KMS-11 (cell line): ENCODE measurements around the gene CCDC171.

ENCODE experiments used
- H2AFZ ChIP-seq: fragments of 200-600 bp; sonication (generic); 2 replicates; pipeline ENCODE4 v1.6.1; 2016; ENCODE audit warnings: antibody characterized with exemption, mixed run types, low read depth
- H3K27ac ChIP-seq: fragments of 200-600 bp; sonication (generic); 2 replicates; pipeline ENCODE4 v1.6.1; 2016; ENCODE audit warnings: mild to moderate bottlenecking, mixed run types
- H3K27me3 ChIP-seq: fragments of 200-600 bp; sonication (generic); 2 replicates; pipeline ENCODE4 v1.6.1; 2017; ENCODE audit warnings: mild to moderate bottlenecking, low read depth, mixed run types, moderate library complexity; ENCODE audit not compliant: insufficient read depth
- H3K36me3 ChIP-seq: fragments of 200-600 bp; sonication (generic); 2 replicates; pipeline ENCODE4 v1.6.1; 2017; ENCODE audit warnings: mild to moderate bottlenecking, mixed run types; ENCODE audit not compliant: insufficient read depth
- H3K4me1 ChIP-seq: fragments of 200-600 bp; sonication (generic); 2 replicates; pipeline ENCODE4 v1.6.1; 2016; ENCODE audit warnings: mild to moderate bottlenecking, low read depth, mixed run types; ENCODE audit not compliant: poor library complexity, severe bottlenecking
- H3K4me2 ChIP-seq: fragments of 200-600 bp; sonication (generic); 2 replicates; pipeline ENCODE4 v1.7.0; 2016; ENCODE audit warnings: mild to moderate bottlenecking, mixed run types
- H3K4me3 ChIP-seq: fragments of 200-600 bp; sonication (generic); IDR thresholded peaks from 2 replicates; pipeline ENCODE4 v1.6.1; 2017; ENCODE audit warnings: low read depth, low read length, mixed read lengths; ENCODE audit not compliant: insufficient read depth
- H3K79me2 ChIP-seq: fragments of 200-600 bp; sonication (generic); 2 replicates; pipeline ENCODE4 v1.6.1; 2016; ENCODE audit warnings: low read depth, mixed run types; ENCODE audit not compliant: insufficient read depth
- H3K9ac ChIP-seq: fragments of 200-600 bp; sonication (generic); 2 replicates; pipeline ENCODE4 v1.6.1; 2016; ENCODE audit warnings: mild to moderate bottlenecking, mixed run types
- H4K20me1 ChIP-seq: fragments of 200-600 bp; sonication (generic); 2 replicates; pipeline ENCODE4 v1.6.1; 2016; ENCODE audit warnings: mild to moderate bottlenecking, mixed run types; ENCODE audit not compliant: insufficient read depth
- TF ChIP-seq, protein P1 (sequence below): fragments of 200-600 bp; sonication (generic); conservative IDR thresholded peaks from 2 replicates; pipeline ENCODE4 v1.6.1; 2017; ENCODE audit warnings: low read depth, mild to moderate bottlenecking, antibody characterized with exemption, low read length, moderate library complexity, mixed read lengths

Gene CCDC171

DNA sequence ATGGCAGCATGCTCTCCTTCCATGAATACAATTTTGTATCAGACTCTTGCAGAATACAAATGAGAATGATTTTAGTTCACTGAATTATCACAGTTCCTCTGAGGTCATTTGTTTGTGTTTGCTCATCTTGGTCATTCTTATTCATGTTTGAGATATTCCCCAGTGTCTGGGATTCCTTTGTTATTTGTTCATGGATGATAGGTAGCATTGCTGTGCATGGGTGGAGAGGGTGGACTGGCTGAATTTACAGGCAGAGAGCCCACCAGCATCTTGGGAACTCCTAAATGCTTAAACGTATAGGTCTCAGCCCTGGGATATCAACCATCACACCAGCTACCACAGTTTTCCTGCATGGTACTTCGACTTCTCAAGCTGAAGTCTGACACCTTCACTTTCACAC lies 459.8 kb downstream of the CCDC171 start:
- Histone ChIP-seq H3K27me3 (no peaks in the 10 kb centered on the region), H3K79me2 (no peaks in the 10 kb centered on the region), H2AFZ (no peak overlapping the region), H3K4me1 (no peaks in the 10 kb centered on the region), H3K9ac (no peak overlapping the region), H3K27ac (no peak overlapping the region), H3K36me3 (no peaks in the 10 kb centered on the region), H3K4me2 (no peak overlapping the region), H3K4me3 (no peak overlapping the region), H4K20me1 (no peaks in the 10 kb centered on the region)
- TF ChIP-seq, protein P1, sequence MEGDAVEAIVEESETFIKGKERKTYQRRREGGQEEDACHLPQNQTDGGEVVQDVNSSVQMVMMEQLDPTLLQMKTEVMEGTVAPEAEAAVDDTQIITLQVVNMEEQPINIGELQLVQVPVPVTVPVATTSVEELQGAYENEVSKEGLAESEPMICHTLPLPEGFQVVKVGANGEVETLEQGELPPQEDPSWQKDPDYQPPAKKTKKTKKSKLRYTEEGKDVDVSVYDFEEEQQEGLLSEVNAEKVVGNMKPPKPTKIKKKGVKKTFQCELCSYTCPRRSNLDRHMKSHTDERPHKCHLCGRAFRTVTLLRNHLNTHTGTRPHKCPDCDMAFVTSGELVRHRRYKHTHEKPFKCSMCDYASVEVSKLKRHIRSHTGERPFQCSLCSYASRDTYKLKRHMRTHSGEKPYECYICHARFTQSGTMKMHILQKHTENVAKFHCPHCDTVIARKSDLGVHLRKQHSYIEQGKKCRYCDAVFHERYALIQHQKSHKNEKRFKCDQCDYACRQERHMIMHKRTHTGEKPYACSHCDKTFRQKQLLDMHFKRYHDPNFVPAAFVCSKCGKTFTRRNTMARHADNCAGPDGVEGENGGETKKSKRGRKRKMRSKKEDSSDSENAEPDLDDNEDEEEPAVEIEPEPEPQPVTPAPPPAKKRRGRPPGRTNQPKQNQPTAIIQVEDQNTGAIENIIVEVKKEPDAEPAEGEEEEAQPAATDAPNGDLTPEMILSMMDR = no peak

DNA sequence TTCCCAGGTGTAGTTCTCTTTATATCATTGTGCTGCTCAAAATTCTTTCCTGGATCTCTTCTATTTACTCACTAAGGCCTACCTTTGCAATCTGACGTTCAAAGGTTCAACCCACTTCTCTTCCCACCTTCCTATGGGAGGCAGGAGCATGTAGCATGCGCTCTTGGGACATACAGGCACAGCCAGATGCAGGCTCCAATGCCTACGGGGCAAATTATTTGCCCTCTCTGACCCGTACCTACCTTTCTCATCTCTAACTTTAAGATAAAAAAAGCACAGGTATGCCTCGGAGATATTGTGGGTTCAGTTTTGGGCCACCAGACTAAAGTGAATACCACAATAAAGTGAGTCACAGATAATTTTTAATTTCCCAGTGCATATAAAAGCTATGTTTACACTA lies 460.5 kb downstream of the CCDC171 start:
- no peaks in the 10 kb centered on the region for H4K20me1 ChIP-seq
- TF ChIP-seq, protein P1 = no peak
- no peaks in the 10 kb centered on the region for H3K27me3 ChIP-seq
- H3K27ac ChIP-seq = no peak overlapping the region
- no peak overlapping the region for H3K4me3 ChIP-seq
- H3K79me2 ChIP-seq = no peaks in the 10 kb centered on the region
- H3K36me3 ChIP-seq = no peaks in the 10 kb centered on the region
- H3K4me2 ChIP-seq = no peak overlapping the region
- H3K9ac ChIP-seq = no peak overlapping the region
- no peaks in the 10 kb centered on the region for H3K4me1 ChIP-seq
- no peak overlapping the region for H2AFZ ChIP-seq

DNA sequence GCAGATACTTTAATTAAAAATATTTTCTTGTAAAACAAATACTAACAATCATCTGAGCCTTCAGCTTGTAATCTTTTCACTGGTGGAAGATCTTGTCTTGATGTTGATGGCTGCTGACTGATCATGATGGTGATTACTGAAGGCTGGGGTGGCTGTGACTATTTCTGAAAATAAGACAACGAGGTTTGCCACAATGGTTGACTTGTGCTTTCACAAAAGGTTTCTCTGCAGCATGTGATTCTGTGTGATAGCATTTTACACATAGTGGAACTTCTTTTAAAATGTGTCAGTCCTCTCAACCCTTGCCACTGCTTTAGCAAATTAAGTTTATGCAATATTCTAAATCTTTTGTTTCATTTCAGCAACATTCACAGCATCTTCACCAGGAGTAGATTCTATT lies 461.0 kb downstream of the CCDC171 start:
- no peaks in the 10 kb centered on the region for H3K4me1 ChIP-seq
- no peaks in the 10 kb centered on the region for H3K79me2 ChIP-seq

DNA sequence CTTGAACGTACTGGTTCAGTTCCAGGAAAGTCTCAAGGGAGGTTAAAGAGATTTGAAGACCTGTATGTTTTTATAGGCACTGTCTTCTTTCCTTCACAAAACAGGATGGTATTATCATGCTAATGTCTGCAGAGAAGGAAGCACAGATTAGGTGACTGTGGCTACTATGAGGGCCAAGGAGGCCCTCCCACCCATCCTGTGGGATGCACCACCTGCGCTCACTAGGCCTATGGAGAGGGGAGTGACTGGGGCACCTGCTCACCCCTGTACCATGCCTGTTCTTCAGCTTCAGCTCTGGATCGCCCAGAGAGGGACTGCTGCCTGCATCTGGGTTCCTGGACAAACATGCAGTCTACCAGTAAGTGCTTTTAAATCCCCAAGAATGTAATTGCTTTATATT lies 469.4 kb downstream of the CCDC171 start:
- H3K9ac ChIP-seq = no peak overlapping the region
- no peaks in the 10 kb centered on the region for H3K36me3 ChIP-seq
- H3K4me1 ChIP-seq = no peaks in the 10 kb centered on the region
- no peaks in the 10 kb centered on the region for H3K79me2 ChIP-seq
- H3K27me3 ChIP-seq = no peaks in the 10 kb centered on the region
- no peak overlapping the region for H3K4me2 ChIP-seq
- no peaks in the 10 kb centered on the region for H4K20me1 ChIP-seq
- TF ChIP-seq, protein P1 = no peak
- no peak overlapping the region for H2AFZ ChIP-seq
- no peak overlapping the region for H3K4me3 ChIP-seq
- H3K27ac ChIP-seq = no peak overlapping the region

More for the DNA sequence above, 461.0 kb downstream of the CCDC171 start:
- no peaks in the 10 kb centered on the region for H3K36me3 ChIP-seq
- no peak overlapping the region for H3K4me2 ChIP-seq
- H3K4me3 ChIP-seq = no peak overlapping the region
- no peak overlapping the region for H2AFZ ChIP-seq
- no peak overlapping the region for H3K27ac ChIP-seq
- H3K27me3 ChIP-seq = no peaks in the 10 kb centered on the region
- H3K9ac ChIP-seq = no peak overlapping the region
- TF ChIP-seq, protein P1 = no peak
- H4K20me1 ChIP-seq = no peaks in the 10 kb centered on the region
